Endodermal cell (in vitro differentiated cells): ENCODE results near the gene CRIP1. TPM values are rescaled to one million over a fixed set of nuclear protein-coding genes. Genes with fewer than 3 reads are reported as not detected.

Source experiments
- DNase-seq: peaks from one replicate; pipeline ENCODE4 v3.0.0-alpha.2; 2017
- H3K27ac ChIP-seq: 2 replicates; pipeline ENCODE4 v1.5.1; 2013; ENCODE audit warnings: mild to moderate bottlenecking, low read depth, low read length, moderate library complexity
- H3K27me3 ChIP-seq: 2 replicates; pipeline ENCODE4 v1.6.1; 2013; ENCODE audit warnings: mild to moderate bottlenecking, low read length, moderate library complexity; ENCODE audit not compliant: insufficient read depth, control insufficient read depth, poor library complexity, severe bottlenecking
- H3K36me3 ChIP-seq: 2 replicates; pipeline ENCODE4 v1.7.0; 2013; ENCODE audit warnings: mild to moderate bottlenecking, low read length, moderate library complexity; ENCODE audit not compliant: control insufficient read depth, insufficient read depth
- H3K4me1 ChIP-seq: one replicate; pipeline ENCODE4 v1.7.0; 2013; ENCODE audit warnings: low read length; ENCODE audit not compliant: control insufficient read depth, insufficient read depth
- H3K4me3 ChIP-seq: 2 replicates; pipeline ENCODE4 v1.5.1; 2013; ENCODE audit warnings: mild to moderate bottlenecking, low read length, moderate library complexity
- H3K9ac ChIP-seq: 2 replicates; pipeline ENCODE4 v1.6.1; 2013; ENCODE audit warnings: mild to moderate bottlenecking, low read length, moderate library complexity; ENCODE audit not compliant: poor library complexity, severe bottlenecking; ENCODE audit errors: extremely low read depth
- H3K9me3 ChIP-seq: 2 replicates; pipeline ENCODE4 v1.6.1; 2013; ENCODE audit warnings: mild to moderate bottlenecking, low read length, moderate library complexity; ENCODE audit not compliant: control insufficient read depth
- H3K27ac Mint-ChIP-seq: 2 replicates; pipeline ENCODE4 v1.8.0; 2020; ENCODE audit warnings: mixed read lengths
- H3K27me3 Mint-ChIP-seq: 2 replicates; pipeline ENCODE4 v1.8.0; 2021; ENCODE audit warnings: mild to moderate bottlenecking, mixed read lengths; ENCODE audit not compliant: insufficient read depth
- H3K36me3 Mint-ChIP-seq: 2 replicates; pipeline ENCODE4 v1.8.0; 2020; ENCODE audit warnings: low read depth, mixed read lengths
- H3K4me1 Mint-ChIP-seq: 2 replicates; pipeline ENCODE4 v1.8.0; 2020; ENCODE audit warnings: mixed read lengths
- H3K4me3 Mint-ChIP-seq: 2 replicates; pipeline ENCODE4 v1.8.0; 2020; ENCODE audit warnings: mild to moderate bottlenecking, moderate library complexity, mixed read lengths
- H3K9me3 Mint-ChIP-seq: 2 replicates; pipeline ENCODE4 v1.8.0; 2020; ENCODE audit warnings: mild to moderate bottlenecking, mixed read lengths
- CTCF ChIP-seq: fragments of 200-600 bp; sonication (generic); conservative IDR thresholded peaks from 2 replicates; pipeline ENCODE4 v1.5.0; 2021; ENCODE audit warnings: antibody characterized with exemption, mild to moderate bottlenecking
- WGBS, 2 experiments: methylation state at CpG; one replicate each; pipeline versions ENCODE4 v1.1.5 to v1.1.7; 2013; ENCODE audit warnings: missing lambda C conversion rate in 2 of 2, mixed read lengths in 1 of 2; ENCODE audit not compliant: insufficient coverage in 1 of 2, insufficient read length in 1 of 2; 5-methylcytosine and 5-hydroxymethylcytosine counted together
- total RNA-seq, 2 donors: library from RNA; stranded (reverse); fragmentation: NEBNext Ultra II Directional in 1 of 2; extraction: Animal tissue kit (Norgen Biotek cat#: 25700) in 1 of 2; gene quantifications; 2 replicates in 1 of 2; 3 replicates in 1 of 2; pipeline ENCODE4 v1.2.1, GENCODE V29; 2021

Gene CRIP1
- total RNA-seq, 2 donors from 2014 or later = 7.0 to 47.1 TPM

- Histone ChIP-seq H3K27ac (no peak overlapping the region), H3K9ac (no peak overlapping the region), H3K4me1 (no peaks in the 10 kb centered on the region), H3K9me3 (no peaks in the 10 kb centered on the region), H3K36me3 (no peaks in the 10 kb centered on the region), H3K4me3 (no peak overlapping the region), H3K27me3 (no peaks in the 10 kb centered on the region)
- 89 to 90% methylated on average over 11 to 16 of the region's 16 CpGs for WGBS, 2 experiments
- Mint-ChIP-seq H3K36me3 (no peaks in the 10 kb centered on the region), H3K27ac (no peak overlapping the region), H3K4me1 (no peaks in the 10 kb centered on the region), H3K27me3 (peaks cover 8% of the 10 kb centered on the region), H3K9me3 (no peaks in the 10 kb centered on the region), H3K4me3 (no peak overlapping the region)
- DNase-seq = no peak
- no peak for TF ChIP-seq CTCF
These were observed 18.4 kb downstream of the CRIP1 start for GRCh38 chr14:105505101-105505500.

GRCh38 chr14:105507247-105507646, 20.6 kb downstream of the CRIP1 start:
- no peak for DNase-seq
- Histone ChIP-seq H3K9me3 (no peaks in the 10 kb centered on the region), H3K27ac (no peak overlapping the region), H3K9ac (no peak overlapping the region), H3K27me3 (peaks cover 9% of the 10 kb centered on the region), H3K4me3 (no peak overlapping the region), H3K4me1 (no peaks in the 10 kb centered on the region), H3K36me3 (no peaks in the 10 kb centered on the region)
- TF ChIP-seq CTCF = no peak
- H3K9me3 Mint-ChIP-seq = peaks cover 6% of the 10 kb centered on the region
- no peak overlapping the region for H3K4me3 Mint-ChIP-seq
- H3K36me3 Mint-ChIP-seq = no peaks in the 10 kb centered on the region
- no peak overlapping the region for H3K27ac Mint-ChIP-seq
- WGBS, 2 experiments = 80 to 83% methylated on average over 10 to 17 of the region's 17 CpGs
- peaks cover 12% of the 10 kb centered on the region for H3K27me3 Mint-ChIP-seq
- H3K4me1 Mint-ChIP-seq = no peaks in the 10 kb centered on the region

GRCh38 chr14:105508069-105508468, 21.4 kb downstream of the CRIP1 start:
- Mint-ChIP-seq H3K4me1 (no peaks in the 10 kb centered on the region), H3K27ac (no peak overlapping the region), H3K36me3 (no peaks in the 10 kb centered on the region), H3K27me3 (peaks cover 15% of the 10 kb centered on the region), H3K4me3 (no peak overlapping the region), H3K9me3 (peaks cover 6% of the 10 kb centered on the region)
- Histone ChIP-seq H3K9me3 (no peaks in the 10 kb centered on the region), H3K4me1 (no peaks in the 10 kb centered on the region), H3K36me3 (no peaks in the 10 kb centered on the region), H3K9ac (no peak overlapping the region), H3K4me3 (no peak overlapping the region), H3K27me3 (peaks cover 15% of the 10 kb centered on the region), H3K27ac (no peak overlapping the region)
- TF ChIP-seq CTCF = no peak
- WGBS, 2 experiments = 85 to 89% methylated on average over 14 to 16 of the region's 16 CpGs
- DNase-seq = no peak
